HG03097 (cell line): ENCODE data around the gene KIF24.
"Not testable (repeated sequence)": the region's sequence is repeated elsewhere in the genome, so short reads cannot be mapped to it uniquely, and the experiment has no call there.

Experiments
- ATAC-seq: cut with Tn5 transposase; IDR thresholded peaks from one replicate; pipeline ENCODE4 v1.9.1; 2021; ENCODE audit not compliant: unreplicated experiment, low FRiP score

The KIF24 gene, protein sequence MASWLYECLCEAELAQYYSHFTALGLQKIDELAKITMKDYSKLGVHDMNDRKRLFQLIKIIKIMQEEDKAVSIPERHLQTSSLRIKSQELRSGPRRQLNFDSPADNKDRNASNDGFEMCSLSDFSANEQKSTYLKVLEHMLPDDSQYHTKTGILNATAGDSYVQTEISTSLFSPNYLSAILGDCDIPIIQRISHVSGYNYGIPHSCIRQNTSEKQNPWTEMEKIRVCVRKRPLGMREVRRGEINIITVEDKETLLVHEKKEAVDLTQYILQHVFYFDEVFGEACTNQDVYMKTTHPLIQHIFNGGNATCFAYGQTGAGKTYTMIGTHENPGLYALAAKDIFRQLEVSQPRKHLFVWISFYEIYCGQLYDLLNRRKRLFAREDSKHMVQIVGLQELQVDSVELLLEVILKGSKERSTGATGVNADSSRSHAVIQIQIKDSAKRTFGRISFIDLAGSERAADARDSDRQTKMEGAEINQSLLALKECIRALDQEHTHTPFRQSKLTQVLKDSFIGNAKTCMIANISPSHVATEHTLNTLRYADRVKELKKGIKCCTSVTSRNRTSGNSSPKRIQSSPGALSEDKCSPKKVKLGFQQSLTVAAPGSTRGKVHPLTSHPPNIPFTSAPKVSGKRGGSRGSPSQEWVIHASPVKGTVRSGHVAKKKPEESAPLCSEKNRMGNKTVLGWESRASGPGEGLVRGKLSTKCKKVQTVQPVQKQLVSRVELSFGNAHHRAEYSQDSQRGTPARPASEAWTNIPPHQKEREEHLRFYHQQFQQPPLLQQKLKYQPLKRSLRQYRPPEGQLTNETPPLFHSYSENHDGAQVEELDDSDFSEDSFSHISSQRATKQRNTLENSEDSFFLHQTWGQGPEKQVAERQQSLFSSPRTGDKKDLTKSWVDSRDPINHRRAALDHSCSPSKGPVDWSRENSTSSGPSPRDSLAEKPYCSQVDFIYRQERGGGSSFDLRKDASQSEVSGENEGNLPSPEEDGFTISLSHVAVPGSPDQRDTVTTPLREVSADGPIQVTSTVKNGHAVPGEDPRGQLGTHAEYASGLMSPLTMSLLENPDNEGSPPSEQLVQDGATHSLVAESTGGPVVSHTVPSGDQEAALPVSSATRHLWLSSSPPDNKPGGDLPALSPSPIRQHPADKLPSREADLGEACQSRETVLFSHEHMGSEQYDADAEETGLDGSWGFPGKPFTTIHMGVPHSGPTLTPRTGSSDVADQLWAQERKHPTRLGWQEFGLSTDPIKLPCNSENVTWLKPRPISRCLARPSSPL (N-terminal part only)

DNA sequence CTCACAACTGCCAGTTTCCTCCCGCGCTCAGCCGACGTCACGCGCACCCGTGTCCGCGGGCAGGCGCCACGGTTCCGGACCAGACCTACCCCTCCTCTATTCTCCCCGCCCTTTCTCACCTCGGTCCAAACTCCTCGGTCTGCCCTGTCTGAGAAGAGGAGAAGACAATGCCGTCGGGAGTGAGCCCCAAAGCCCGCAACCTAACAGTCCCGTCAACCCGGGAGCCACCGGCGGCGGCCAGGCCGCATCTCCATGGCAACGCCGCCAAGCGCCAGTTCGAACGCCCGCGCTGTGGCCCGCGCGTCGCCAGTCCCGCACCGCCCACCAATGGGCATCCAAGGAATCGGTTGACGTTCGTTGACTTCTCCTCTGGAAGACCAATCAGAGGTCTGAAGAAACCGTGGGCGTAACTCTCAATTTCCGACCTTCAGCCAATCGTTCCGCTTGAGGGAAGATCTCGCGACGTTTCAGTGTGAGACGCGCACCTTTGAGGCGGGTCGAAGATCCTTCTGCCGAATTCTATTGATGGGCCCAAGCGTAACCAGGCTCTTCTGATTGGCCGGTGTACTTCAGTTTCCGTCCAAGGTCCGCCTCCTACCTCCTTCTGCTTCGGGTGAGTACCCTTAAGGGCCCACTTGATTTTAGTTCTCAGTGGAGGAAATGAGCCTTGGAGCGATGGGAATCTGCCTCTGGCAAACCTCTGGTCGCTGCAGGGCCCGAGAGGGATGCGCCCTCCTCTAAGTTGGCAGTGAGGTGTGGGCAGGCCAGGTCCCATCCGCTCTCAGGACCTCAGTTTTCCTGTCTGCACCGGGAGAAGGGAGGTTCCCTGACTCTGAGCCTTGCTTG lies at the start of gene KIF24, which contains the start of gene NUDT2:
Gene KIF24, minus strand, starts transcription at position 282 of the 846 bp plus-strand sequence. CDS start 17,922 bp downstream, outside the sequence.
Gene NUDT2, plus strand, starts transcription at position 583 of the 846 bp plus-strand sequence. CDS start 9,471 bp downstream, outside the sequence.
- peak; percentile 91 for ATAC-seq

DNA sequence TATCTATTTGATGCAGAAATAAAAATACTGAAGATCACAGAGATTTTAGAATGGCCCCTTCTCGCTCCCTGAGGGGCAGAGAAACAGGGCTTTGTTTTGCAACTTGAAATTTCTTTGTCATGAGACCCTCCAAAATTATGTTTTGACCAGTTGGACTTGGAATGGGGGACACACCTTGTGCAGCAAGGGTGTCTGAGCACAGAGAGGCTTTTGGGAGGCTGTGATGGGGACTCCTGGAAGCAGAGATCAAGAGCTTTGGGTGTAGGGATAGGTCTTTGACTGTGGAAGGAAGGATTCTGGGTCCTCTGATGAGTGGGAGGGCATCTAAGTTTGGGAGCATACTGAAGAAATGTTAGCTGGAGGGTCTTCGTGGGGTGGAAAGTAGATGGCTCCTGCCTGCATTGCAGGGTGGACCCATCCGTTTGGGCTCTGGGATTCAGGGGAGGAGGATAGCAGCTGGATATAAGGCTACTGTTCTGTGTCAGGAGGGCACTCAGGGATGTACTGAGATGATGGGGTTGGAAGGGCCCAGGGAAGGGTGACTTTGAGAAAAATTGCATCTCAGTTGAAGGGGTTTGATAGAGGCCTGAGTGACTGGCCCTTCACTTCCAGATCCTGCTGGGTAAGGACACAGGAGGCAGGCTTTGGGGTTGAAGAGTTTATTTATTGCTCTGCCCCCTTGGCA lies 49.5 kb upstream of the KIF24 start:
- no peak for ATAC-seq

DNA sequence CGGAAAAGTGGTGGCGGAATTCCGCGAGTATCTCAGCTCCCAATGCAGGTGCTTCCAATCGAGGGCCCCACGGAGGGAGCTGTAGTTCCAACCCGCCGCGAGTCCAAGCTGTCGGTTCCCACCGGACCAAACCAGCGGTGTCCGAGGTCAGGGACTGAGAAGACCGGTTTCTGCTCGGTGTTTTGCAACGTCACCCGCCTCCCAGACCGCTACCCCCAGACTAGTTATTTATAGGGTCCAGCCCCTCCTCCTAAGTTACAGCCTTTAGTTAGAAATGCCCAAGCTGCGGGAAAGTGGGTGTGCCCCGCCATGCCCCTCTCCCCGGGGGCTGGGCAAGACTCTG lies 48.3 kb upstream of the KIF24 start:
- ATAC-seq: no peak

DNA sequence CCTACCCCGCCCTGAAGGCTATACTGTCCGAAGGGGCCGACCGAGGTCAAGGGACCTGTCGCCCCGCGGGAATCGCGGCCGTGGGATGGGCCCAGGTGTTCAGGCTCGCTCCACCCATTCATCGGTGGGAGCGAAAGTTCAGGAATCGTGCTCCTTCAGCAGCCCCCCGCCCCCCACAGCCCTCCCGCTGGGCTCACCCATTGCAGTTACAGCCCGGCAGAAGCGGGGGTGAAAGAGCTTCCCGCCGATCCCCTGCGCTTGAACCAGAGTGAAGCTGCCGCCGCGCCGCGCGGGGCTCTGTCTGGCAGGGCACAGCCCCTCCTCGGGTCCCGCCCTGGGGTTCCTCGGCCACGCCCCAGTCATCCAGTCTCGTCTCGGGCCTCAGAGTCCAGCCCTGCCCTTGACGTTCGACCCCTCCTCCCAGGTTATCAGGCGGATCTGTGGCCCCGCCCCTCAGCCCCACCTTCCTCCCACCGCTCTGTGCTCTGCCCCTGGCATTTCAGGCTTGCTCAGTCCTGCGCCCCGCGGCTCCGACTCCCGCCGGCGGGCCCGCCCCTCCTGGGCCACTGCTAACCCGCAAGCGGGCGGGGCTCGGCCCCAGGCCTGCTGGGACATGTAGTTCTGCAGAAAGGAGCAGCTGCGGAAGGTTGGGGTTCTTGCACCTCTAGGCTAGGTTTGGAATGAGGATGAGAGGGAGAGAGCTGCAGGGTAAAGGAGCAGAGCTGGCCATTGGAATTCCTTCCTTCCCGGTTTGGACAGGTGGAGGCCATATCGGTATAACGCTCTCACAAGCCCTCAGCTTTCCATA lies 47.7 kb upstream of the KIF24 start, which contains the start of gene MYORG:
Gene MYORG, minus strand, starts transcription at position 303 of the 808 bp plus-strand sequence. CDS start 3,955 bp downstream, outside the sequence.
- peak; percentile 80 for ATAC-seq

DNA sequence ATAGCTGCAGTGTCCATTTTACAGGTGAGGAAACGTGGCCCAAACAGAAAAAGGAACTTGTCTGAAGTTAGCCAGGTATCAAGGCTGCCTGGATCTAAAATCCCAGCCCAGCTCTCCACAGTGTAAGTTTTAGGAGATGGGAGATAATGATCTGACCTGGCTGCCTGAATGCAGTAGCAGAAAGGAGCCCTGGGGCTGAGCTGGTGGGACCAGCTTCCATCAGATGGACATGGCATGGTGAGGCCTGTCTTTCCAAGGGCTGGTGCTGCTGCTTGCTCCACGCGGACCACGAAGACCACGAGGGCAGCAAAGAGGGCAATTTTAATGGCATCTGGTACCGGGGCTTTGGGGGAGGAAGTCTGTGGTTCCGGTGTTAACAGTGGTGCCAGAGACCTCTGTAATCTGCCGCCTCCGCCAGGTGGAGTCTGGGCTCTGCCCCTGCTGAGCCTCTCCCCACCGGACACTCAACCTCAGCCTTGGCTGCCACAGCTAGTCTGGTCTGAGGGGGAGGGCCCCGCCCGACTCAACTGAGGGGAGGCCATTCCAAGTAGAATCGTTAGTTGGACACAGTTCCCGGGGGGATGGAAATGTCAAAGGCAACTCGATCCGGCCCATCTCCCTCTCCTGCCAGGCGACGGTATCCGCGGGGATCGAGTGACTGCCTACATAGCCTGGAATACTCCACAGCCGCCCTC lies 47.0 kb upstream of the KIF24 start:
- no peak for ATAC-seq

DNA sequence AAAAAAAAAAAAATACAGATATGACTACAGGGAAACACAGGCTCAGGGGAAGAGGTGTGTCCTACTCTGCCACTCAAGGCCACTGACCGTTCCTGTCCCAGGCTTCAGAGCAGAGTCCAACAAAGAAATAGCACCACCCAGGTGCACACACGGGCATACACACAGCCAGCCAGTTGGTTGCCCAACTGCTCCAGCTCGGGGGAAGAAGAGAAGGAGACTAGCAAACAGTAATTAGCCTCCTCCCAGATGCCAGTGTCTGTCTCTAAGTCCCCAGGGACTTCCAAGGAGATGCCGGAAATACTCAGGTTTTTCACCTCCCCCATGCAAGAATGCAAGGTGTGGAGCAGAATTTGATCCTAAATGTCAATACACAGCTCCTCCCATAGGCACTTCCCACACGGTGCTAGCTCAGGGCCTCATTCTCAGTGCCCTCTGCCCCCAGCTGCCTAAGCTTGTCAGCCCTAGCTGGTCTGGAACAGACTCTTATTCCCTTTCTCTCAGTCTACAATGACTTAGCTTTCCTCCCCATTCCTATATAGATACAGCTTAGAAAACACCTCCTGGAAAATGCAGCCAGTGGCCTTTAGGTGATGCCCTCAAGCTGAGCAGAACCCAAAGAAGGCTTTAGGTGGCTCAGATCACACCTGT lies 46.0 kb upstream of the KIF24 start:
- ATAC-seq: no peak

DNA sequence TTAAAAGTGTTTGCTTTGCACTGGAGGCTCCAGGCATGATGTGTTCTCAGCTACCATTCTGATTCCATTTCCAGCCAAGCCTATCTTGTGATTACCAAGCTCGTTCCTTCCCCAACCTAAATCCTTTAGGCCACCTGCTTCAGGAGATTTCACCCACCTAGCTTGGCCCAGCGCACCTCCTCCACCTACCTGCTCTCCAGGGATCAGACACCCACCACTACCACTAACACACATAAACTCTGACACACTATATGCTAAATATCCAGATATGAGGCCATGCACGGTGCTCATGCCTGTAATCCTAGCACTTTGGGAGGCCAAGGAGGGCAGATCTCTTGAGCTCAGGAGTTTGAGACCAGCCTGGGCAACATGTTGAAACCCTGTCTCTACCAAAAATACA lies 45.3 kb upstream of the KIF24 start:
- ATAC-seq: no peak

DNA sequence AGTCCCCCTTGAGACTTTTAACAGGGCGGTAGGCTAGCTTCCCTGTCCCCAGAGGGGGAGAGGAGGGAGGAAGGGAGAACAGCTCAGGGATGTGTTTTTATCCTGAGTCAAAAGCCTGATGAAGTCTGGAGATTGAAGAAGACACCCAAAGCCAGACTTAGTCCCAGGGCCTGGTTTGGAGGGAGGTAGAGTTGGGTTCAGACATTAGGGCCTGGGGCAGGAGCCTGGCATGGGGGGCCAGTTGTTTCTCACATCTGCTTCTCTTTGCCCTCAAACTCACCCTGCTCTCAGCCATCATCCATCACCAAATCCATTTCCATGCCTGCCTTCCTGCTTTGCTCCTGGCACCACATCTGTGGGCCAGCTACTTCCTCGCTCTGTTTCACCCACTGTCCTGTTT lies 44.7 kb upstream of the KIF24 start:
- ATAC-seq: no peak

DNA sequence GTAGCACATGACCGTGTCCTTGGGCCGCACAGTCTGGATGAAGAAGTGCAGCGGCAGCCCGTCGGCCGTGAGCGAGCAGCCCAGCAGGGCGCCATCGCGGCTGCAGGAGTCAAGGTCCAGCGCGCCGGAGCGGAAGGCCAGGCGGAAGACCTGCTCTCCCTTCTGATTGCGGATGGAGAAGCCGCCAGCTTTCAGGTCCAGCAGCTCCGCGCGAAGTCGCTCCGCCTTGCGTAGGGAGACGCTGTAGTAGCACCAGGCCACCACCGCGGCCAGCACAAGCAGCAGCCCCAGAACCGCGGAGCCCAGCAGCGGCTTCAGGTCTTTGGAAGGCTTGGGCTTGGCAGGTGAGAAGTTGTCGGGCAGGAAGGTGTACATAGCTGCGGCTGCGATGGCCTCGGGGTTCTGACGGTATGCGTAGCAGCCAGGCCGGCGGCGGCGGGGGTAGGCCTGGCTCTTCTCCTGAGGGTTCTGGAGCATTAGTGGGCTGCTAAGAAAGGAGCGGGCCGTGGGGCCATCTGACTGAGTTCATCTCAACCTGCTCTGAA lies 43.5 kb upstream of the KIF24 start:
- ATAC-seq: no peak

DNA sequence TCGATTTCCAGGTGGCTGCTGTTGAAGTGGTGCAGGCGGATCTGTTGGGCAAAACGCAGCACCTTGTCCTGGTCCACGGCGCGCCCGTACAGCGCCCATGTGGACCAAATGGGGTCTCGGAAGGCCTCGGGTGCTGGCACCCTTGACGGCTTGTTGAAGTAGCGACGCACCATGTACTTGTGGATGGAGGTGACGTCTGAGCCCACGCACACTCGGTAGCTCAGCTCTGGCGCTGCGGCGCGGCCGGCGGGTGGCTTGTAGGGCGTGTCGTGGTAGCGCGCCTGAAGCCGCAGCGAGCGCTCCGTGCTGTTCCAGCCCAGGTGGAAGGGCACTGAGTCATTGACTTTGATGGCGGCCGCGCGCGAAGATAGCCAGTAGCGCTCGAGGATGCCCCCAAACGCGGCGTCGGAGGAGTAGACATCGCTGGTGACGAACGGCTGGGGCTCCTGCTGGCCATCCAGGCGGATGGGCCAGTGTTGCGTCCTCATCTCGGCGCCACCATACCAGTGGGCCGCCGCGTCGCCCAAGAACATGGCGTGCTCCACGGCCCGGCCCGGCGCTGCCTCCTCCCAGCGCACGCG lies 42.9 kb upstream of the KIF24 start:
- no peak for ATAC-seq

DNA sequence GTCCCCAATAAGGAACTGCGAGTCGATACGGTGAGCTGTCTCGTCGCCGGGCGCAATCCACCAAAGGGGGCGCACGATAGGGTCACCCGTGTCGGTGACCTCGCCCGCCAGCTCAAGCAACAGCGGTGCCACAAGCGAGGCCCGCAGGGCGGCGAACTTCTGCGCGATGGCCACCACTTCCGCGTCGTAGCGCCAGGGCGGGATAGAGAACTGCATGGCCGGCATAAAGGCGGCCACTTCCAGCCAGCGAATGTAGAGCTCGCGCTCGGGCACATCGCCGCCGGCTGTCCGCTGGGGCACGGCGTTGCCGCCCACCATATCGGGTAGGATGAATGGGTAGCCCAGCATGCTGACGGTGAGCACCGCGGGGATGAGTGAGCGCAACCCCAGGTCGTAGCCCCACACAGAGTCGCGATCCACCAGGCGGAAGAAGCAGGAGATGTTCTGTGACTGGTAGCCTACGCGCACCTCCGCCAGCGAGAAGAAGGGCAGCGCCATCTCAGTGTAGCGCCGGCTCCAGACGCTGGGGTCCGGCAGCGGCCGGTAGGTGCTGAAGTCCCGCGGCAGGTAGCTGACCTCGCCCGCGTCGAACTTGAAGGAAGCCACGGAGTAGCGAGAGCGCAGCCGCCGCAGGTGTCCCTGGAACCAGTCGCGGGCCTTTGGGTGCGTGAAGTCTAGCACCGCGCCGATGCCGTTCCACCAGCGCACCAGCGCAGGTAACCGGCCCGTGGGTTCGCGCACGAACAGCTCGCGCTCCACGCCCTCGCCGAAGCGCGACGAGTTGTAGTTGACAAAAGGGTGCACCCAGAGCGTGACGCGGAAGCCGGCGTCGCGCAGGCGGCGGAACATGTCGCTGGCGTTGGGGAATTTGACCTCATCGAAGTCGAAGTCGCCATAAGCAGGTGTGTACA lies 42.2 kb upstream of the KIF24 start:
- ATAC-seq: no peak

DNA sequence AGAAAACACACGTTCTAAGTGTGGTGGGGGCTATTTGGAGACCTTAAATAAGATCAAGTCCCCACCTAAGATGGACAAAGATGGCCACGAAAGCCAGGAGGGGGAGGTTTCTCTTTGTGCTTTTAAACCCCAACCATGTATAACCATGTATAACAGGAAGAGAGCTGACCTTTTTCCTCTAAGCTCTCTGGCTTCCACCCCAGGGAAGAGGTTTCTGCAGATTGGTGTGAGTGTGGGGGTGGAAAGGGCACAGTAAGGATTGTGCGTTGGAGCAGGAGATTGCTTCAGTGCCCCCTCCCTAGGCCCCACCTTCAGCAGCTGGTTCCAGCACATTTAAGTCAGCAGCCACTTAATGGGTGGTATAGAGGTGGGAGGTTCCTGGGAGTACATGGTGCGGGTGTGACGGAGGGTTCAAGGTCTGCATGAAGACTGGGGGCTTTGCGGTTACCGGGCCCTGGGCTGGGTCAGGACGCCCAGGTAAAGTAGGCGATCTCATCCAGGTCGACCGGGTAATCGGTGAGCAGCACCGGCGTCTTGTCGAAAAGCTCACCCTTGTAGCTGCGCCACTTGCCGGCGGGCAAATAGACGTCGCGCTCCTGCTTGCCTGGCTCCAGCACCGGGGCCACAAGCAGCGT lies 41.4 kb upstream of the KIF24 start:
- ATAC-seq: no peak

DNA sequence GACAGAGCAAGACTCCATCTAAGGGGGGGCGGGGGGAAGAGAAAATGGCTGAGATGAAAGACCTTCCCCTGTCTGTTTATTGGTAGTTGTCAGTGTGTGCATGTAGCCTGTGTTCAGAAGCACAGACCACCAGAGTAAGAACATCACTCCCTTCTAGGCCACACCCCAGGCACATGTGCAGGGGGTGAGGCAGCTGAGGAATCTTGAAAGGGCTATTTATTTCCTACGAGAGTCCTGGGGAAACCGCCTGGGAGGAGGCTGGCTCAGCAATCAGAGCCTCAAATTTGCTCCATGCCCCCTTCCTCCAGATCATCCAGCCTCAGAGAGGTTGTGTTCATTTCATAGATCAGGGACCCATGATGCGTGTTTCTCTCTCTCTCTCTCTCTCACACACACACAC lies 40.6 kb upstream of the KIF24 start:
- no peak for ATAC-seq

DNA sequence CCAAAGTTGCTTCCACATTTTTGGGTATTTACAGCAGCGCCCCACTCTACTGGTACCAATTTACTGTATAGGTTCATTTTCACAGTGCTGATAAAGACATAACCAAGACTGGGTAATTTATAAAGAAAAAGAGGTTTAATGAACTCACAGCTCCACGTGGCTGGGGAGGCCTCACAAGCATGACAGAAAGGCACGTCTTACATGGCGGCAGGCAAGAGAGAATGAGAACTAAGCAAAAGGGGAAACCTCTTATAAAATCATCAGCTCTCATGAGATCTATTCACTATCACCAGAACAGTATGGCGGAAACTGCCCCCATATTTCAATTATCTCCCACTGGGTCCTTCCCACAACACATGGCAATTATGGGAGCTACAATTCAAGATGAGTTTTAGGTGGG lies 39.7 kb upstream of the KIF24 start:
- not testable (repeated sequence) for ATAC-seq

DNA sequence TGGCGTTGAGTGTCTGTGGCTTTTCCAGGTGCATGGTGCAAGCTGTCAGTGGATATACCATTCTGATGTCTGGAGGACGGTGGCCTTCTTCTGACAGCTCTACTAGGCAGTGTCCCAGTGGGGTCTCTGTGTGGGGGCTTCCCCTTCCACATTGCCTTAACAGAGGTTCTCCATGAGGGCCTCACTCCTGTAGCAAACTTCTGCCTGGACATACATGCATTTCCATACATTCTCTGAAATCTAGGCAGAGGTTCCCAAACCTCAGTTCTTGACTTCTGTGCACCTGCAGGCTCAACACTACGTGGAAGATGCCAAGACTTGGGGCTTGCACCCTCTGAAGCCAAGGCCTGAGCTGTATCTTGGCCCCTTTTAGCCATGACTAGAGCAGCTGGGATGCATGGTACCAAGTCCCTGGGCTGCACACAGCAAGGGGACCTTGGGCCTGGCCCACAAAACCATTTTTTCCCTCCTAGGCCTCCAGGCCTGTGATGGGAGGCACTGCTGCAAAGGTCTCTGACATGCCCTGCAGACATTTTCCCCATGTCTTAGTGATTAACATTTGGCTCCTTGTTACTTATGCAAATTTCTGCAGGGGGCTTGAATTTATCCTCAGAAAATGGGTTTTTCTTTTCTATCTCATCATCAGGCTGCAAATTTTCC lies 38.8 kb upstream of the KIF24 start:
- not testable (repeated sequence) for ATAC-seq
